Uterus (tissue), 2 donors: Measurements from ENCODE around the gene ADGRG6.

ENCODE experiments used
- CTCF ChIP-seq, 4 experiments: fragments of 200-600 bp in 2 of 4; fragments of 450-650 bp in 2 of 4; sonication (generic) in 2 of 4; IDR thresholded peaks; one replicate each; pipeline ENCODE4 v1.5.1; 2016 to 2019; ENCODE audit warnings: antibody characterized with exemption in 4 of 4, mild to moderate bottlenecking in 2 of 4, moderate library complexity in 1 of 4
- POLR2A ChIP-seq, 2 donors: fragments of 450-650 bp; IDR thresholded peaks; one replicate each; pipeline ENCODE4 v1.6.1; 2016; ENCODE audit warnings: antibody characterized with exemption in 2 of 2, mild to moderate bottlenecking in 1 of 2, moderate library complexity in 1 of 2

GRCh38 chr6:142457638-142458406, 156.0 kb downstream of the ADGRG6 start:
- no peak for TF ChIP-seq CTCF (IDR thresholded peaks at IDR 0.05)
- TF ChIP-seq POLR2A (IDR thresholded peaks at IDR 0.05), result no peak
